H1 (cell line): Measurements from ENCODE around the gene PPM1N. TPM values are rescaled to one million over a fixed set of nuclear protein-coding genes. Genes with fewer than 3 reads are reported as not detected.

Source experiments
- CTCF ChIA-PET: fragments of 300-600 bp; sonication (Branson Sonifier 250); formaldehyde crosslinking; loops from one replicate; lab custom pipeline; 2021; ENCODE audit not compliant: partially characterized antibody; lab: Charles Lee
- POLR2A ChIA-PET: fragments of 300-600 bp; sonication (Branson Sonifier 250); formaldehyde crosslinking; loops from one replicate; lab custom pipeline; 2021; ENCODE audit warnings: inconsistent platforms; ENCODE audit not compliant: partially characterized antibody; lab: Charles Lee
- DNase-seq, 2 experiments: peaks; one replicate each; pipeline versions ENCODE4 v3.0.0 to v3.0.0-alpha.2; 2010 to 2022; ENCODE audit warnings: low spot score in 2 of 2, low read depth in 1 of 2, mixed read lengths in 1 of 2
- FAIRE-seq: peaks from 2 replicates; lab custom pipeline; 2011; peaks lifted over from hg19 to GRCh38; lab: Jason Lieb, UNC
- H2AFZ ChIP-seq: 2 replicates; pipeline ENCODE4 v1.8.1; 2012; ENCODE audit warnings: low read length, inconsistent platforms
- H2AK5ac ChIP-seq: 2 replicates; pipeline ENCODE4 v1.6.1; 2013; ENCODE audit warnings: low read depth, low read length
- H2BK120ac ChIP-seq: replicated peaks from 2 replicates; pipeline ENCODE3; 2013; ENCODE audit warnings: low read depth, low read length, inconsistent platforms
- H2BK12ac ChIP-seq: 2 replicates; pipeline ENCODE4 v1.6.1; 2013; ENCODE audit warnings: low read depth, low read length
- H2BK15ac ChIP-seq: 2 replicates; pipeline ENCODE4 v1.6.1; 2013; ENCODE audit warnings: low read length
- H2BK20ac ChIP-seq: 2 replicates; pipeline ENCODE4 v1.6.1; 2013; ENCODE audit warnings: low read length
- H2BK5ac ChIP-seq: 2 replicates; pipeline ENCODE4 v1.6.1; 2013; ENCODE audit warnings: low read depth, low read length
- H3K14ac ChIP-seq: 2 replicates; pipeline ENCODE4 v1.6.1; 2013; ENCODE audit warnings: inconsistent platforms; ENCODE audit not compliant: insufficient read length
- H3K18ac ChIP-seq: 2 replicates; pipeline ENCODE4 v1.6.1; 2013; ENCODE audit warnings: low read length; ENCODE audit errors: extremely low read depth
- H3K23ac ChIP-seq: 2 replicates; pipeline ENCODE4 v1.6.1; 2013; ENCODE audit warnings: inconsistent platforms; ENCODE audit not compliant: insufficient read length
- H3K23me2 ChIP-seq: 2 replicates; pipeline ENCODE4 v1.6.1; 2013; ENCODE audit warnings: low read depth, low read length
- H3K27ac ChIP-seq: 2 replicates; pipeline ENCODE4 v1.6.1; 2011; ENCODE audit warnings: low read depth, low read length, inconsistent platforms
- H3K27me3 ChIP-seq, 4 experiments: replicated peaks in 1 of 4; 1 replicate in 1 of 4; 2 replicates in 3 of 4; pipeline versions ENCODE4 v1.6.1 to v1.8.1; 2011 to 2013; ENCODE audit warnings: low read length in 3 of 4, mild to moderate bottlenecking in 3 of 4, inconsistent platforms in 2 of 4, mixed read lengths in 2 of 4, moderate library complexity in 1 of 4; ENCODE audit not compliant: control insufficient read depth in 3 of 4, insufficient read depth in 3 of 4; ENCODE audit errors: extremely low read depth in 1 of 4
- H3K36me3 ChIP-seq, 4 experiments: 2 replicates each; pipeline versions ENCODE4 v1.6.1 to v1.8.1; 2011 to 2013; ENCODE audit warnings: mild to moderate bottlenecking in 4 of 4, low read length in 3 of 4, moderate library complexity in 2 of 4, control low read depth in 1 of 4, inconsistent platforms in 1 of 4; ENCODE audit not compliant: insufficient read depth in 4 of 4, control insufficient read depth in 2 of 4
- H3K4ac ChIP-seq: replicated peaks from 2 replicates; pipeline ENCODE3; 2013; ENCODE audit warnings: low read length, low read depth, mixed read lengths, inconsistent platforms; ENCODE audit not compliant: insufficient read length
- H3K4me1 ChIP-seq, 4 experiments: replicated peaks in 1 of 4; 1 replicate in 1 of 4; 2 replicates in 3 of 4; pipeline versions ENCODE4 v1.6.1 to v1.8.1; 2011 to 2013; ENCODE audit warnings: low read length in 3 of 4, inconsistent platforms in 2 of 4, mixed read lengths in 1 of 4; ENCODE audit not compliant: insufficient read depth in 4 of 4, control insufficient read depth in 3 of 4
- H3K4me2 ChIP-seq, 2 experiments: 2 replicates each; pipeline versions ENCODE4 v1.6.1 to v1.8.1; 2011 to 2013; ENCODE audit warnings: low read depth in 2 of 2, low read length in 2 of 2, control low read depth in 1 of 2, inconsistent platforms in 1 of 2, mild to moderate bottlenecking in 1 of 2; ENCODE audit not compliant: insufficient read depth in 1 of 2
- H3K4me3 ChIP-seq, 4 experiments: fragments of 200-600, 300-600 bp in 1 of 4; sonication (generic), shearing (Covaris generic), sonication (Bioruptor Twin) in 1 of 4; 2 replicates each; pipeline versions ENCODE4 v1.5.1 to v1.8.1; 2011 to 2016; ENCODE audit warnings: low read length in 4 of 4, low read depth in 3 of 4, control low read depth in 2 of 4, inconsistent platforms in 2 of 4, mild to moderate bottlenecking in 2 of 4, mixed read lengths in 1 of 4, moderate library complexity in 1 of 4; ENCODE audit not compliant: insufficient read depth in 2 of 4; ENCODE audit errors: extremely low read depth in 1 of 4
- H3K56ac ChIP-seq: replicated peaks from 2 replicates; pipeline ENCODE3; 2013; ENCODE audit warnings: low read depth, mild to moderate bottlenecking, mixed read lengths, low read length, inconsistent platforms; ENCODE audit not compliant: insufficient read length
- H3K79me1 ChIP-seq: 2 replicates; pipeline ENCODE4 v1.6.1; 2013; ENCODE audit warnings: low read depth, low read length, control low read depth
- H3K79me2 ChIP-seq, 2 experiments: 2 replicates each; pipeline versions ENCODE4 v1.6.1 to v1.8.1; 2012 to 2013; ENCODE audit warnings: low read length in 2 of 2, mild to moderate bottlenecking in 2 of 2, inconsistent platforms in 1 of 2; ENCODE audit not compliant: insufficient read depth in 2 of 2, control insufficient read depth in 1 of 2
- H3K9ac ChIP-seq, 4 experiments: replicated peaks in 1 of 4; 1 replicate in 1 of 4; 2 replicates in 3 of 4; pipeline versions ENCODE4 v1.6.1 to v1.8.1; 2011 to 2013; ENCODE audit warnings: low read depth in 3 of 4, low read length in 3 of 4, control low read depth in 2 of 4, mild to moderate bottlenecking in 2 of 4, moderate library complexity in 2 of 4, inconsistent platforms in 1 of 4; ENCODE audit errors: extremely low read depth in 1 of 4
- H3K9me3 ChIP-seq, 2 experiments: 2 replicates each; pipeline versions ENCODE4 v1.6.1 to v1.8.1; 2012 to 2013; ENCODE audit warnings: mild to moderate bottlenecking in 2 of 2, moderate library complexity in 2 of 2, control low read depth in 1 of 2, inconsistent platforms in 1 of 2, low read depth in 1 of 2, low read length in 1 of 2, mixed read lengths in 1 of 2; ENCODE audit not compliant: insufficient read depth in 2 of 2
- H4K20me1 ChIP-seq, 2 experiments: replicated peaks in 1 of 2; 2 replicates each; pipeline versions ENCODE3 to v1.8.1; 2011 to 2013; ENCODE audit warnings: inconsistent platforms in 2 of 2, low read length in 2 of 2, mild to moderate bottlenecking in 1 of 2; ENCODE audit not compliant: insufficient read depth in 2 of 2, control insufficient read depth in 1 of 2
- H4K5ac ChIP-seq: 2 replicates; pipeline ENCODE4 v1.6.1; 2013; ENCODE audit warnings: low read length, low read depth, mixed read lengths, inconsistent platforms; ENCODE audit not compliant: insufficient read length
- H4K8ac ChIP-seq: 2 replicates; pipeline ENCODE4 v1.8.0; 2013; ENCODE audit warnings: mild to moderate bottlenecking, moderate library complexity, low read length, inconsistent platforms; ENCODE audit not compliant: insufficient read depth; ENCODE audit errors: extremely low read depth
- H4K91ac ChIP-seq: replicated peaks from 2 replicates; pipeline ENCODE3; 2013; ENCODE audit warnings: low read length, mixed read lengths, inconsistent platforms; ENCODE audit not compliant: insufficient read length
- BCL11A ChIP-seq, 2 experiments: IDR thresholded peaks; one replicate each; pipeline ENCODE4 v1.6.1; 2011; ENCODE audit warnings: low read depth in 2 of 2, low read length in 2 of 2, mild to moderate bottlenecking in 2 of 2
- CHD1 ChIP-seq: IDR thresholded peaks from 2 replicates; pipeline ENCODE4 v1.6.1; 2012; ENCODE audit warnings: low read depth, low read length, improper control_type of control experiment
- CHD2 ChIP-seq: IDR thresholded peaks from 2 replicates; pipeline ENCODE4 v1.6.1; 2012; ENCODE audit warnings: low read length, improper control_type of control experiment
- EGR1 ChIP-seq: IDR thresholded peaks from 2 replicates; pipeline ENCODE4 v1.6.1; 2011; ENCODE audit warnings: low read depth, low read length, borderline replicate concordance
- JUND ChIP-seq: IDR thresholded peaks from 2 replicates; pipeline ENCODE4 v1.6.1; 2011; ENCODE audit warnings: mild to moderate bottlenecking, improper control_type of control experiment, low read length
- PHF8 ChIP-seq: fragments of 200-600 bp; sonication (generic); conservative IDR thresholded peaks from 2 replicates; pipeline ENCODE4 v1.7.1; 2012; ENCODE audit warnings: low read depth, mild to moderate bottlenecking, inconsistent platforms, low read length, moderate library complexity
- SIRT6 ChIP-seq: IDR thresholded peaks from one replicate; pipeline ENCODE4 v1.7.1; 2012; ENCODE audit warnings: low read length, inconsistent platforms
- SP1 ChIP-seq: IDR thresholded peaks from 2 replicates; pipeline ENCODE4 v1.6.1; 2011; ENCODE audit warnings: low read depth, low read length
- TAF1 ChIP-seq: IDR thresholded peaks from 2 replicates; pipeline ENCODE4 v1.6.1; 2011; ENCODE audit warnings: mild to moderate bottlenecking, low read depth, low read length
- TEAD4 ChIP-seq: IDR thresholded peaks from 2 replicates; pipeline ENCODE4 v1.6.1; 2012; ENCODE audit warnings: low read depth, low read length, inconsistent platforms, mixed read lengths
- YY1 ChIP-seq: IDR thresholded peaks from 2 replicates; pipeline ENCODE4 v1.6.1; 2011; ENCODE audit warnings: low read depth, mild to moderate bottlenecking, low read length
- ZNF274 ChIP-seq: IDR thresholded peaks from 2 replicates; pipeline ENCODE4 v1.7.0; 2012; ENCODE audit warnings: low read length, borderline replicate concordance; ENCODE audit errors: extremely low read depth
- WGBS, 2 experiments: shearing (Covaris generic) in 1 of 2; methylation state at CpG; one replicate each; pipeline versions ENCODE4 v1.1.6 to v1.1.7; 2013 to 2015; ENCODE audit warnings: low lambda C conversion rate in 2 of 2, mixed read lengths in 2 of 2, inconsistent platforms in 1 of 2, low coverage in 1 of 2, missing lambda C conversion rate in 1 of 2; ENCODE audit not compliant: insufficient replicate concordance in 2 of 2, insufficient coverage in 1 of 2, insufficient read length in 1 of 2; ENCODE audit errors: extremely low coverage in 1 of 2, missing lambda C conversion rate in 1 of 2; 5-methylcytosine and 5-hydroxymethylcytosine counted together
- polyA plus RNA-seq, 7 experiments: library from polyadenylated mRNA; depleted of rRNA in 3 of 7; stranded (reverse) in 5 of 7; unstranded in 2 of 7; fragments of >200 nt in 5 of 7; fragments of 200-250 nt in 2 of 7; gene quantifications; 1 replicate in 5 of 7; 2 replicates in 1 of 7; 4 replicates in 1 of 7; pipeline versions ENCODE4 v1.2.1 to v1.2.3, GENCODE V29; 2011 to 2013; ENCODE audit warnings: missing spikeins in 2 of 7, mixed read lengths in 2 of 7
- total RNA-seq: library from RNA; stranded (reverse); fragmentation: NEBNext Ultra II Directional; extraction: Animal tissue kit (Norgen Biotek cat#: 25700); gene quantifications from 2 replicates; pipeline ENCODE4 v1.2.1, GENCODE V29; 2021
- TF ChIP-seq, protein P1 (sequence below): IDR thresholded peaks from 2 replicates; pipeline ENCODE4 v1.6.1; 2012; ENCODE audit warnings: low read length, inconsistent platforms

The PPM1N gene
- total and polyA plus RNA-seq, 2 of the 8 experiments (the other 6 are each of a cell fraction or from before 2014, with no cell fraction given): 12.2 to 14.4 TPM

DNA sequence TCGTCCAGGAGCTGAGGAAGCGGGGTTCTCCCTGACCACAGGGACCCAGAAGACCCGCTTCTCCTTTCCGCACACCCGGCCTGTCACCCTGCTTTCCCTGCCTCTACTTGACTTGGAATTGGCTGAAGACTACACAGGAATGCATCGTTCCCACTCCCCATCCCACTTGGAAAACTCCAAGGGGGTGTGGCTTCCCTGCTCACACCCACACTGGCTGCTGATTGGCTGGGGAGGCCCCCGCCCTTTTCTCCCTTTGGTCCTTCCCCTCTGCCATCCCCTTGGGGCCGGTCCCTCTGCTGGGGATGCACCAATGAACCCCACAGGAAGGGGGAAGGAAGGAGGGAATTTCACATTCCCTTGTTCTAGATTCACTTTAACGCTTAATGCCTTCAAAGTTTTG, 27.9 kb downstream of the PPM1N start:
- Histone ChIP-seq H4K5ac (no peak overlapping the region), H2BK5ac (peak overlapping the region; percentile 83), H2BK120ac (no peak overlapping the region), H2AFZ (no peak overlapping the region), H3K23me2 (peaks cover 15% of the 10 kb centered on the region), H2BK20ac (no peak overlapping the region), H3K18ac (no peak overlapping the region), H3K36me3 (peaks cover 9 to 30% (median 18%) of the 10 kb centered on the region in 4 experiments), H3K4ac (no peak overlapping the region), H3K4me2 (no peak overlapping the region; a peak in 1 of 4 replicates), H3K79me1 (no peaks in the 10 kb centered on the region), H3K9ac (no peak overlapping the region), H3K14ac (no peak overlapping the region), H3K23ac (no peak overlapping the region), H2AK5ac (no peak overlapping the region), H4K8ac (no peak overlapping the region; the same call in 1 of the 2 replicates), H2BK12ac (no peak overlapping the region), H2BK15ac (no peak overlapping the region), H4K91ac (no peak overlapping the region), H3K56ac (no peak overlapping the region), H3K27me3 (peaks cover 0 to 5% (median under 1%) of the 10 kb centered on the region in 4 experiments; a peak in 4 of 7 replicates), H3K27ac (no peak overlapping the region), H3K9me3 (no peaks in the 10 kb centered on the region), H4K20me1 (peaks cover 0 to 12% of the 10 kb centered on the region in 2 experiments), H3K4me3 (no peak overlapping the region), H3K4me1 (peaks cover 0 to 14% (median 9%) of the 10 kb centered on the region in 4 experiments; a peak in 5 of 7 replicates), H3K79me2 (no peaks in the 10 kb centered on the region)
- FAIRE-seq (peak; percentile 99), DNase-seq (peak; percentile 61 to 85)
- ChIA-PET POLR2A (interaction anchor here (1.5 to 1.8 kb wide), 3 partner anchors 26 to 31 kb away, joined by 5 read pairs; no protein-coding TSS in a partner anchor), CTCF (interaction anchor here (0.8 to 2.9 kb wide), 7 partner anchors 11 to 116 kb away, joined by 3 to 15 read pairs (median 3); partner anchors contain the start of gene PPM1N)
- WGBS, 2 experiments: 80% methylated on average over 9 of the region's 9 CpGs; no CpG with 5 or more reads in 1 of the 2 experiments
- TF ChIP-seq, protein P1, sequence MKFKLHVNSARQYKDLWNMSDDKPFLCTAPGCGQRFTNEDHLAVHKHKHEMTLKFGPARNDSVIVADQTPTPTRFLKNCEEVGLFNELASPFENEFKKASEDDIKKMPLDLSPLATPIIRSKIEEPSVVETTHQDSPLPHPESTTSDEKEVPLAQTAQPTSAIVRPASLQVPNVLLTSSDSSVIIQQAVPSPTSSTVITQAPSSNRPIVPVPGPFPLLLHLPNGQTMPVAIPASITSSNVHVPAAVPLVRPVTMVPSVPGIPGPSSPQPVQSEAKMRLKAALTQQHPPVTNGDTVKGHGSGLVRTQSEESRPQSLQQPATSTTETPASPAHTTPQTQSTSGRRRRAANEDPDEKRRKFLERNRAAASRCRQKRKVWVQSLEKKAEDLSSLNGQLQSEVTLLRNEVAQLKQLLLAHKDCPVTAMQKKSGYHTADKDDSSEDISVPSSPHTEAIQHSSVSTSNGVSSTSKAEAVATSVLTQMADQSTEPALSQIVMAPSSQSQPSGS: no peak
- TF ChIP-seq PHF8 (no peak), TAF1 (no peak), TEAD4 (0 out of 2 replicates have a peak, but pooled peaks have one; percentile 55), SIRT6 (no peak), CHD1 (peak; percentile 75; the same call in 1 of the 2 replicates), JUND (peak; percentile 81), YY1 (no peak), EGR1 (no peak), ZNF274 (no peak), CHD2 (peak; percentile 65; the same call in 1 of the 2 replicates), BCL11A (IDR thresholded peaks at IDR 0.05; ENCODE audit: low read depth in 2 of 2, low read length in 2 of 2) (no peak), SP1 (peak; percentile 96)
